IMR-90 (cell line): ENCODE measurements around the gene COA5. TPM values are rescaled to one million over a fixed set of nuclear protein-coding genes. Genes with fewer than 3 reads are reported as not detected.

Experiments
- ATAC-seq: fragments of 200-7000 bp; cut with Tn5 transposase; 2 replicates; pipeline ENCODE4 v1.9.1; 2020; ENCODE audit warnings: low read depth, mild to moderate bottlenecking, moderate library complexity
- BruUV-seq: library from RNA; stranded (reverse); fragments of 400-500 nt; replicated peaks from 2 replicates; lab custom pipeline; 2021; lab: Mats Ljungman, UMichigan
- CTCF ChIA-PET: fragments of 300-600 bp; formaldehyde crosslinking; extraction: SDS; loops from one replicate; lab custom pipeline; 2021; ENCODE audit warnings: antibody characterized with exemption; lab: Yijun Ruan, JAX
- POLR2A ChIA-PET: fragments of 300-600 bp; sonication (Branson Sonifier 250); formaldehyde crosslinking; loops from one replicate; lab custom pipeline; 2022; ENCODE audit warnings: antibody characterized with exemption; ENCODE audit not compliant: unreplicated experiment; lab: Charles Lee
- DNase-seq: peaks from one replicate; pipeline ENCODE4 v3.0.0; 2013
- H2AFZ ChIP-seq: replicated peaks from 2 replicates; pipeline ENCODE3; 2013; ENCODE audit warnings: low read length, mild to moderate bottlenecking; ENCODE audit not compliant: poor library complexity
- H2AK5ac ChIP-seq: 2 replicates; pipeline ENCODE4 v1.6.1; 2013; ENCODE audit warnings: low read depth, low read length, inconsistent platforms
- H2AK9ac ChIP-seq: replicated peaks from 2 replicates; pipeline ENCODE3; 2013; ENCODE audit warnings: mild to moderate bottlenecking, low read depth, low read length, moderate library complexity; ENCODE audit not compliant: poor library complexity
- H2BK120ac ChIP-seq: 2 replicates; pipeline ENCODE4 v1.6.1; 2013; ENCODE audit warnings: low read depth, low read length, inconsistent platforms
- H2BK15ac ChIP-seq: 3 replicates; pipeline ENCODE4 v1.6.1; 2013; ENCODE audit warnings: low read depth, low read length, inconsistent platforms
- H2BK20ac ChIP-seq: 2 replicates; pipeline ENCODE4 v1.6.1; 2013; ENCODE audit warnings: low read depth, mild to moderate bottlenecking, inconsistent platforms, low read length, moderate library complexity
- H2BK5ac ChIP-seq: 2 replicates; pipeline ENCODE4 v1.6.1; 2013; ENCODE audit warnings: mild to moderate bottlenecking, low read depth, low read length, inconsistent platforms; ENCODE audit not compliant: poor library complexity, severe bottlenecking
- H3K14ac ChIP-seq: replicated peaks from 2 replicates; pipeline ENCODE4 v1.6.1; 2013; ENCODE audit warnings: low read depth, low read length, inconsistent platforms
- H3K18ac ChIP-seq: 2 replicates; pipeline ENCODE4 v1.6.1; 2013; ENCODE audit warnings: low read depth, low read length, control low read depth
- H3K23ac ChIP-seq: 2 replicates; pipeline ENCODE4 v1.6.1; 2013; ENCODE audit warnings: low read depth, low read length, inconsistent platforms
- H3K27ac ChIP-seq: 2 replicates; pipeline ENCODE4 v1.5.1; 2013; ENCODE audit warnings: mild to moderate bottlenecking, control low read depth, low read length; ENCODE audit not compliant: insufficient read depth
- H3K27me3 ChIP-seq: 2 replicates; pipeline ENCODE4 v1.6.1; 2013; ENCODE audit warnings: low read length; ENCODE audit not compliant: control insufficient read depth, insufficient read depth
- H3K36me3 ChIP-seq: 2 replicates; pipeline ENCODE4 v1.6.1; 2013; ENCODE audit warnings: low read length, mixed read lengths; ENCODE audit not compliant: control insufficient read depth, insufficient read depth
- H3K4ac ChIP-seq: 2 replicates; pipeline ENCODE4 v1.6.1; 2013; ENCODE audit warnings: low read depth, low read length, inconsistent platforms
- H3K4me1 ChIP-seq: 2 replicates; pipeline ENCODE4 v1.6.1; 2013; ENCODE audit warnings: low read length, mixed read lengths; ENCODE audit not compliant: control insufficient read depth, insufficient read depth
- H3K4me2 ChIP-seq: 2 replicates; pipeline ENCODE4 v1.6.1; 2013; ENCODE audit warnings: low read depth, mild to moderate bottlenecking, control low read depth, low read length, moderate library complexity
- H3K4me3 ChIP-seq: 2 replicates; pipeline ENCODE4 v1.5.1; 2013; ENCODE audit warnings: low read depth, mild to moderate bottlenecking, control low read depth, low read length, moderate library complexity; ENCODE audit not compliant: insufficient read depth
- H3K56ac ChIP-seq: 2 replicates; pipeline ENCODE4 v1.6.1; 2013; ENCODE audit warnings: low read length, inconsistent platforms; ENCODE audit not compliant: insufficient read depth; ENCODE audit errors: extremely low read depth
- H3K79me1 ChIP-seq, 2 experiments: 2 replicates each; pipeline ENCODE4 v1.6.1; 2013; ENCODE audit warnings: low read length in 2 of 2, inconsistent platforms in 1 of 2, low read depth in 1 of 2
- H3K9ac ChIP-seq: 2 replicates; pipeline ENCODE4 v1.6.1; 2013; ENCODE audit warnings: low read depth, low read length, control low read depth
- H3K9me1 ChIP-seq: 2 replicates; pipeline ENCODE4 v1.6.1; 2013; ENCODE audit warnings: low read length, inconsistent platforms; ENCODE audit not compliant: insufficient read depth
- H3K9me3 ChIP-seq: 2 replicates; pipeline ENCODE4 v1.6.1; 2013; ENCODE audit warnings: low read length; ENCODE audit not compliant: control insufficient read depth, insufficient read depth
- H4K20me1 ChIP-seq: 2 replicates; pipeline ENCODE4 v1.6.1; 2013; ENCODE audit warnings: low read length, inconsistent platforms; ENCODE audit not compliant: insufficient read depth
- H4K5ac ChIP-seq: 2 replicates; pipeline ENCODE4 v1.6.1; 2013; ENCODE audit warnings: mild to moderate bottlenecking, low read depth, low read length, control low read depth
- H4K8ac ChIP-seq, 2 experiments: 2 replicates each; pipeline ENCODE4 v1.6.1; 2013; ENCODE audit warnings: low read depth in 2 of 2, low read length in 2 of 2, control low read depth in 1 of 2, inconsistent platforms in 1 of 2
- H4K91ac ChIP-seq: 2 replicates; pipeline ENCODE4 v1.6.1; 2013; ENCODE audit warnings: low read depth, low read length, inconsistent platforms; ENCODE audit not compliant: insufficient read depth
- BHLHE40 ChIP-seq: fragments of 150-350 bp; IDR thresholded peaks from 2 replicates; pipeline ENCODE4 v1.6.1; 2016; ENCODE audit warnings: mild to moderate bottlenecking, low read depth, low read length
- CEBPB ChIP-seq: IDR thresholded peaks from 2 replicates; pipeline ENCODE4 v1.6.1; 2012; ENCODE audit warnings: low read depth, low read length, improper control_type of control experiment
- CTCF ChIP-seq: conservative IDR thresholded peaks from 2 replicates; pipeline ENCODE4 v1.5.1; 2012; ENCODE audit warnings: mild to moderate bottlenecking, low read depth, low read length, improper control_type of control experiment
- RAD21 ChIP-seq: IDR thresholded peaks from 2 replicates; pipeline ENCODE4 v1.6.1; 2012; ENCODE audit warnings: low read length, improper control_type of control experiment
- WGBS, 2 experiments: methylation state at CpG; one replicate each; pipeline versions ENCODE4 v1.1.5 to v1.1.7; 2013; ENCODE audit warnings: missing lambda C conversion rate in 2 of 2; ENCODE audit not compliant: insufficient read length in 1 of 2; ENCODE audit errors: extremely low coverage in 2 of 2; 5-methylcytosine and 5-hydroxymethylcytosine counted together
- dilution Hi-C: fragments of 300-500 bp; cut with HindIII; formaldehyde crosslinking; loops from one replicate; pipeline ENCODE4 v1.14.3; 2018; ENCODE audit warnings: low sequenced_read_pairs; ENCODE audit not compliant: unreplicated experiment
- in situ Hi-C: fragments of 300-500 bp; cut with MboI; formaldehyde crosslinking; loops from 3 replicates; pipeline ENCODE4 v1.14.3; 2019; ENCODE audit warnings: low sequenced_read_pairs, inconsistent platforms, mixed read lengths
- intact Hi-C: fragments of 100-400 bp; cut with micrococcal nuclease; formaldehyde crosslinking; loops from 2 replicates; pipeline ENCODE4 v1.10.0; 2022
- polyA plus RNA-seq, 3 experiments: library from polyadenylated mRNA; depleted of rRNA; stranded (reverse); fragments of >200 nt; gene quantifications; 2 replicates each; pipeline ENCODE4 v1.2.3, GENCODE V29; 2012; ENCODE audit warnings: low replicate concordance in 1 of 3
- total RNA-seq: library from RNA; depleted of rRNA; stranded (reverse); fragments of >200 nt; gene quantifications from 2 replicates; pipeline ENCODE4 v1.2.3, GENCODE V29; 2012

COA5 gene
- total and polyA plus RNA-seq, 2 of the 4 experiments (the other 2 are of a cell fraction), result 8.4 to 14.2 TPM

- Histone ChIP-seq H3K18ac (no peak overlapping the region), H3K9me3 (no peaks in the 10 kb centered on the region), H3K9ac (no peak overlapping the region), H2AK9ac (no peak overlapping the region), H2BK120ac (no peak overlapping the region), H2AK5ac (no peak overlapping the region), H3K14ac (no peak overlapping the region), H4K91ac (no peak overlapping the region), H2BK15ac (no peak overlapping the region), H3K36me3 (no peaks in the 10 kb centered on the region), H3K56ac (no peak overlapping the region), H3K4ac (no peak overlapping the region), H4K5ac (no peak overlapping the region), H2BK5ac (no peak overlapping the region), H3K27me3 (peaks cover 9% of the 10 kb centered on the region), H3K4me2 (no peak overlapping the region), H3K27ac (no peak overlapping the region), H4K20me1 (no peaks in the 10 kb centered on the region), H3K79me1 (no peaks in the 10 kb centered on the region), H3K9me1 (no peaks in the 10 kb centered on the region), H2BK20ac (no peak overlapping the region), H3K4me3 (no peak overlapping the region), H3K4me1 (no peaks in the 10 kb centered on the region), H3K23ac (no peak overlapping the region), H4K8ac (no peak overlapping the region), H2AFZ (no peak overlapping the region)
- ChIA-PET POLR2A (no interaction called here), CTCF (interaction anchor here (0.6 kb wide), 1 partner anchor 19 kb away, joined by 3 read pairs; no protein-coding TSS in a partner anchor)
- BruUV-seq, result no TSS peak
- dilution Hi-C loops (no loop called here), intact Hi-C loops (no loop called here), in situ Hi-C loops (loop anchor here (25.0 kb wide), 1 partner anchor 880 kb away; no protein-coding TSS in a partner anchor)
- ATAC-seq (no peak), DNase-seq (no peak)
- 60% methylated on average over 3 of the region's 3 CpGs; no CpG with 5 or more reads in 1 of the 2 experiments for WGBS, 2 experiments
- TF ChIP-seq BHLHE40 (no peak), RAD21 (no peak), CTCF (no peak), CEBPB (no peak)
These were observed 24.0 kb upstream of the COA5 start for GRCh38 chr2:98632351-98632750.
